HepG2 (cell line): ENCODE data around the gene BCL2.

Experiments used
- AFF4 ChIP-seq: sonication (generic); formaldehyde crosslinking; IDR thresholded peaks from 2 replicates; pipeline ENCODE4 v1.4.0; 2020; ENCODE audit warnings: missing genetic modification reagents
- BATF2 ChIP-seq: sonication (generic); formaldehyde crosslinking; IDR thresholded peaks from 2 replicates; pipeline ENCODE4 v1.8.0; 2022; ENCODE audit warnings: mild to moderate bottlenecking, missing genetic modification reagents, moderate library complexity
- CTCF ChIP-seq: sonication (generic); formaldehyde crosslinking; IDR thresholded peaks from 2 replicates; pipeline ENCODE4 v1.5.0; 2020; ENCODE audit warnings: mild to moderate bottlenecking, missing genetic modification reagents, moderate library complexity
- EP300 ChIP-seq, 3 experiments: sonication (generic) in 1 of 3; formaldehyde crosslinking in 1 of 3; IDR thresholded peaks; 2 replicates each; pipeline versions ENCODE4 v1.5.1 to v1.6.1; 2011 to 2020; ENCODE audit warnings: low read depth in 2 of 3, low read length in 2 of 3, borderline replicate concordance in 1 of 3, improper control_type of control experiment in 1 of 3, mild to moderate bottlenecking in 1 of 3, missing genetic modification reagents in 1 of 3, moderate library complexity in 1 of 3
- GABPA ChIP-seq, 2 experiments: IDR thresholded peaks; 2 replicates each; pipeline ENCODE4 v1.6.1; 2011 to 2016; ENCODE audit warnings: low read depth in 2 of 2, low read length in 1 of 2, missing biosample characterization in 1 of 2, missing genetic modification characterization in 1 of 2
- HDAC6 ChIP-seq: fragments of 200-600 bp; sonication (generic); IDR thresholded peaks from 2 replicates; pipeline ENCODE4 v1.7.0; 2017; ENCODE audit warnings: mild to moderate bottlenecking, antibody characterized with exemption, low read length, low read depth
- HHEX ChIP-seq: IDR thresholded peaks from 2 replicates; pipeline ENCODE4 v1.6.1; 2016; ENCODE audit warnings: control low read depth
- POLR2A ChIP-seq, 2 experiments: IDR thresholded peaks; 2 replicates each; pipeline ENCODE4 v1.6.1; 2011; ENCODE audit warnings: low read depth in 2 of 2, low read length in 2 of 2, mild to moderate bottlenecking in 1 of 2, moderate library complexity in 1 of 2; ENCODE audit not compliant: insufficient read depth in 1 of 2
- REST ChIP-seq, 2 experiments: IDR thresholded peaks; 2 replicates each; pipeline ENCODE4 v1.6.1; 2011 to 2012; ENCODE audit warnings: low read length in 2 of 2, borderline replicate concordance in 1 of 2, low read depth in 1 of 2, mild to moderate bottlenecking in 1 of 2, moderate library complexity in 1 of 2
- SIN3A ChIP-seq: IDR thresholded peaks from 2 replicates; pipeline ENCODE4 v1.6.1; 2011; ENCODE audit warnings: low read depth, mild to moderate bottlenecking, control low read depth, low read length, borderline replicate concordance
- SMARCE1 ChIP-seq: fragments of 450-650 bp; IDR thresholded peaks from 2 replicates; pipeline ENCODE4 v1.6.1; 2017; ENCODE audit warnings: borderline replicate concordance
- ZNF362 ChIP-seq: sonication (generic); formaldehyde crosslinking; IDR thresholded peaks from 2 replicates; pipeline ENCODE4 v1.4.0; 2020; ENCODE audit warnings: missing genetic modification reagents, mild to moderate bottlenecking, borderline replicate concordance

- no peak for TF ChIP-seq POLR2A (IDR thresholded peaks at IDR 0.05; ENCODE audit: insufficient read depth in 1 of 2, low read depth in 2 of 2, low read length in 2 of 2)
- no peak for TF ChIP-seq SMARCE1
- no peak for TF ChIP-seq BATF2 (CRISPR knock-in tag)
- TF ChIP-seq CTCF (CRISPR knock-in tag), result no peak
- no peak for TF ChIP-seq HHEX (CRISPR knock-in tag)
- no peak for TF ChIP-seq GABPA (IDR thresholded peaks at IDR 0.05; ENCODE audit: low read depth, low read length)
- TF ChIP-seq GABPA (CRISPR knock-in tag; IDR thresholded peaks at IDR 0.05; ENCODE audit: low read depth), result no peak
- no peak for TF ChIP-seq REST (IDR thresholded peaks at IDR 0.05; ENCODE audit: borderline replicate concordance in 1 of 2, low read depth in 1 of 2, low read length in 2 of 2)
- TF ChIP-seq EP300 (IDR thresholded peaks at IDR 0.05; ENCODE audit: low read depth in 2 of 2, low read length in 2 of 2), result no peak
- TF ChIP-seq EP300 (CRISPR knock-in tag; IDR thresholded peaks at IDR 0.05; ENCODE audit: borderline replicate concordance), result no peak
- no peak for TF ChIP-seq AFF4 (CRISPR knock-in tag)
- TF ChIP-seq SIN3A, result no peak
- no peak for TF ChIP-seq HDAC6
- TF ChIP-seq ZNF362 (CRISPR knock-in tag), result no peak
Measured at GRCh38 chr18:63291278-63291677, 28.3 kb downstream of the BCL2 start.
